HepG2 (cell line): ENCODE results near the gene HOXA1. TPM values are rescaled to one million over a fixed set of nuclear protein-coding genes. Genes with fewer than 3 reads are reported as not detected.

Experiments used
- ATAC-seq: fragments of 200-7000 bp; cut with Tn5 transposase; 3 replicates; pipeline ENCODE4 v1.9.1; 2020; ENCODE audit warnings: mild to moderate bottlenecking, moderate library complexity
- BruUV-seq: library from RNA; stranded (reverse); fragments of 400-500 nt; replicated peaks from 2 replicates; lab custom pipeline; 2021; lab: Mats Ljungman, UMichigan
- CTCF ChIA-PET: fragments of 300-600 bp; formaldehyde crosslinking; extraction: SDS; loops from one replicate; lab custom pipeline; 2021; ENCODE audit warnings: low total read pairs, inconsistent platforms, low intra/inter-chr PET ratio; lab: Yijun Ruan, JAX
- POLR2A ChIA-PET: fragments of 350-600 bp; sonication (Branson Sonifier 250); formaldehyde crosslinking; loops from one replicate; lab custom pipeline; 2020; ENCODE audit warnings: antibody characterized with exemption, inconsistent platforms; lab: Yijun Ruan, JAX
- DNase-seq: peaks from one replicate; pipeline ENCODE4 v3.0.0-alpha.2; 2015; ENCODE audit warnings: low spot score
- FAIRE-seq: peaks from 3 replicates; lab custom pipeline; 2011; peaks lifted over from hg19 to GRCh38; lab: Jason Lieb, UNC
- H2AFZ ChIP-seq: one replicate; pipeline ENCODE4 v1.6.1; 2011; ENCODE audit warnings: low read length, inconsistent platforms
- H3K27ac ChIP-seq: fragments of 300-600 bp; 3 replicates; pipeline ENCODE4 v1.8.0; 2011; ENCODE audit warnings: mixed run types, mild to moderate bottlenecking, mixed read lengths, low read length, inconsistent platforms; ENCODE audit not compliant: insufficient read depth; ENCODE audit errors: extremely low read length
- H3K27me3 ChIP-seq, 2 experiments: fragments of 200-600 bp in 1 of 2; 2 replicates in 1 of 2; 3 replicates in 1 of 2; pipeline versions ENCODE4 v1.6.0 to v1.8.0; 2011; ENCODE audit warnings: low read length in 2 of 2, mild to moderate bottlenecking in 2 of 2, moderate library complexity in 2 of 2, inconsistent platforms in 1 of 2; ENCODE audit not compliant: insufficient read depth in 2 of 2, control insufficient read depth in 1 of 2
- H3K36me3 ChIP-seq, 2 experiments: fragments of 200-600 bp in 1 of 2; replicated peaks in 1 of 2; 2 replicates in 1 of 2; 3 replicates in 1 of 2; pipeline versions ENCODE4 v1.5.1 to v1.8.0; 2011; ENCODE audit warnings: low read length in 2 of 2, inconsistent platforms in 1 of 2; ENCODE audit not compliant: insufficient read depth in 2 of 2, control insufficient read depth in 1 of 2
- H3K4me1 ChIP-seq: 2 replicates; pipeline ENCODE4 v1.5.1; 2012; ENCODE audit warnings: low read length, inconsistent platforms; ENCODE audit not compliant: insufficient read depth
- H3K4me2 ChIP-seq: 2 replicates; pipeline ENCODE4 v1.6.0; 2011; ENCODE audit warnings: low read depth, low read length, inconsistent platforms
- H3K4me3 ChIP-seq, 3 experiments: fragments of 200-600 bp in 1 of 3; sonication (generic), shearing (Covaris generic) in 1 of 3; replicated peaks in 1 of 3; 2 replicates each; pipeline ENCODE4 v1.5.1; 2011 to 2016; ENCODE audit warnings: low read length in 3 of 3, inconsistent platforms in 2 of 3, low read depth in 2 of 3, mild to moderate bottlenecking in 2 of 3, control low read depth in 1 of 3, mixed read lengths in 1 of 3; ENCODE audit not compliant: insufficient read depth in 1 of 3
- H3K79me2 ChIP-seq: one replicate; pipeline ENCODE4 v1.6.1; 2011; ENCODE audit warnings: low read length, inconsistent platforms; ENCODE audit not compliant: insufficient read depth
- H3K9ac ChIP-seq: 2 replicates; pipeline ENCODE4 v1.6.0; 2011; ENCODE audit warnings: mild to moderate bottlenecking, low read depth, low read length, inconsistent platforms; ENCODE audit not compliant: insufficient read depth
- H3K9me3 ChIP-seq: 2 replicates; pipeline ENCODE4 v1.5.1; 2012; ENCODE audit warnings: mild to moderate bottlenecking, low read length
- H4K20me1 ChIP-seq: 2 replicates; pipeline ENCODE4 v1.6.0; 2011; ENCODE audit warnings: inconsistent platforms, mild to moderate bottlenecking, low read length, moderate library complexity; ENCODE audit not compliant: insufficient read depth
- CREBL2 ChIP-seq: sonication (generic); formaldehyde crosslinking; IDR thresholded peaks from 2 replicates; pipeline ENCODE4 v1.8.1; 2023; ENCODE audit warnings: missing genetic modification reagents, mild to moderate bottlenecking, borderline replicate concordance
- CTCF ChIP-seq: sonication (generic); formaldehyde crosslinking; IDR thresholded peaks from 2 replicates; pipeline ENCODE4 v1.5.0; 2020; ENCODE audit warnings: mild to moderate bottlenecking, missing genetic modification reagents, moderate library complexity
- DZIP1 ChIP-seq: sonication (generic); formaldehyde crosslinking; IDR thresholded peaks from 2 replicates; pipeline ENCODE4 v1.5.0; 2020; ENCODE audit warnings: mild to moderate bottlenecking, missing genetic modification reagents
- EEA1 ChIP-seq: sonication (generic); formaldehyde crosslinking; IDR thresholded peaks from 2 replicates; pipeline ENCODE4 v1.5.1; 2020; ENCODE audit warnings: mild to moderate bottlenecking, missing genetic modification reagents, borderline replicate concordance
- PAX8 ChIP-seq: sonication (generic); formaldehyde crosslinking; IDR thresholded peaks from 2 replicates; pipeline ENCODE4 v1.8.0; 2022; ENCODE audit warnings: mild to moderate bottlenecking, missing genetic modification reagents, borderline replicate concordance
- SRY ChIP-seq: sonication (generic); formaldehyde crosslinking; IDR thresholded peaks from 2 replicates; pipeline ENCODE4 v1.8.0; 2022; ENCODE audit warnings: mild to moderate bottlenecking, missing genetic modification reagents
- ZNF598 ChIP-seq: sonication (generic); formaldehyde crosslinking; IDR thresholded peaks from 2 replicates; pipeline ENCODE4 v1.5.1; 2020; ENCODE audit warnings: mild to moderate bottlenecking, missing genetic modification reagents, borderline replicate concordance
- WGBS: methylation state at CpG from one replicate; pipeline ENCODE4 v1.1.6; 2017; ENCODE audit warnings: low lambda C conversion rate; 5-methylcytosine and 5-hydroxymethylcytosine counted together
- in situ Hi-C: cut with HindIII; loops from 2 replicates; pipeline ENCODE4 v1.10.0; 2017; ENCODE audit warnings: low pct_unique_long_range_greater_than_20kb; ENCODE audit not compliant: extremely low pct_ligation_motif_present
- intact Hi-C: fragments of 100-400 bp; cut with micrococcal nuclease; formaldehyde crosslinking; loops from one replicate; pipeline ENCODE4 v1.10.0; 2022; ENCODE audit not compliant: unreplicated experiment
- polyA plus RNA-seq, 8 experiments: library from polyadenylated mRNA; depleted of rRNA in 3 of 8; stranded (reverse) in 7 of 8; unstranded in 1 of 8; fragments of >200 nt; fragmentation: Illumina TruSeq in 4 of 8; extraction: Trizol in 4 of 8; gene quantifications; 2 replicates each; pipeline versions ENCODE4 v1.2.1 to v1.2.3, GENCODE V29; 2011 to 2016; ENCODE audit warnings: low read depth in 4 of 8, missing spikeins in 1 of 8, mixed read lengths in 1 of 8; ENCODE audit not compliant: insufficient read depth in 1 of 8
- total RNA-seq, 5 experiments: library from RNA; depleted of rRNA; stranded (reverse); fragments of >200 nt; fragmentation: Illumina TruSeq; extraction: Trizol; gene quantifications; 2 replicates each; pipeline ENCODE4 v1.2.3, GENCODE V29; 2016; ENCODE audit warnings: low read depth in 1 of 5

Gene HOXA1
- total and polyA plus RNA-seq, 2 of the 13 experiments (the other 11 are each of a cell fraction or from before 2014, with no cell fraction given) = 0.18 to 0.20 TPM

- no peak for TF ChIP-seq ZNF598 (CRISPR knock-in tag)
Measured at GRCh38 chr7:27138472-27138871, 42.7 kb upstream of the HOXA1 start (continued).

- Histone ChIP-seq H3K4me3 (no peak overlapping the region), H3K36me3 (no peaks in the 10 kb centered on the region), H3K27ac (no peak overlapping the region), H3K27me3 (no peaks in the 10 kb centered on the region), H3K4me1 (peaks cover 52% of the 10 kb centered on the region), H3K9me3 (no peaks in the 10 kb centered on the region), H4K20me1 (no peaks in the 10 kb centered on the region), H3K4me2 (no peak overlapping the region), H3K79me2 (no peaks in the 10 kb centered on the region), H2AFZ (no peak overlapping the region), H3K9ac (no peak overlapping the region)
- ATAC-seq = no peak
- TF ChIP-seq PAX8 (CRISPR knock-in tag) (no peak), SRY (CRISPR knock-in tag) (no peak), EEA1 (no peak), DZIP1 (no peak), CTCF (CRISPR knock-in tag) (no peak), CREBL2 (CRISPR knock-in tag) (no peak)
- ChIA-PET CTCF (no interaction called here), POLR2A (interaction anchor here (0.7 kb wide), 1 partner anchor 723 kb away, joined by 3 read pairs; no protein-coding TSS in a partner anchor)
- 90% methylated on average over 2 of the region's 2 CpGs for WGBS
- intact Hi-C loops = no loop called here
- BruUV-seq = no TSS peak
- DNase-seq = no peak
- no peak for FAIRE-seq
- in situ Hi-C loops = no loop called here
Measured at GRCh38 chr7:27137640-27138315, 42.0 kb upstream of the HOXA1 start.
